ENCODE data around the gene VSTM2L.
"Not testable (repeated sequence)": the region's sequence is repeated elsewhere in the genome, so short reads cannot be mapped to it uniquely, and the experiment has no call there.

VSTM2L gene, protein sequence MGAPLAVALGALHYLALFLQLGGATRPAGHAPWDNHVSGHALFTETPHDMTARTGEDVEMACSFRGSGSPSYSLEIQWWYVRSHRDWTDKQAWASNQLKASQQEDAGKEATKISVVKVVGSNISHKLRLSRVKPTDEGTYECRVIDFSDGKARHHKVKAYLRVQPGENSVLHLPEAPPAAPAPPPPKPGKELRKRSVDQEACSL

GRCh38 chr20:37902504-37903313, at the start of gene VSTM2L:
Gene VSTM2L (plus strand): TSS chr20:37903127. CDS start chr20:37903351, 224 bp downstream.
- no peak for DNase-seq (ENCODE audit: low read depth)

DNA sequence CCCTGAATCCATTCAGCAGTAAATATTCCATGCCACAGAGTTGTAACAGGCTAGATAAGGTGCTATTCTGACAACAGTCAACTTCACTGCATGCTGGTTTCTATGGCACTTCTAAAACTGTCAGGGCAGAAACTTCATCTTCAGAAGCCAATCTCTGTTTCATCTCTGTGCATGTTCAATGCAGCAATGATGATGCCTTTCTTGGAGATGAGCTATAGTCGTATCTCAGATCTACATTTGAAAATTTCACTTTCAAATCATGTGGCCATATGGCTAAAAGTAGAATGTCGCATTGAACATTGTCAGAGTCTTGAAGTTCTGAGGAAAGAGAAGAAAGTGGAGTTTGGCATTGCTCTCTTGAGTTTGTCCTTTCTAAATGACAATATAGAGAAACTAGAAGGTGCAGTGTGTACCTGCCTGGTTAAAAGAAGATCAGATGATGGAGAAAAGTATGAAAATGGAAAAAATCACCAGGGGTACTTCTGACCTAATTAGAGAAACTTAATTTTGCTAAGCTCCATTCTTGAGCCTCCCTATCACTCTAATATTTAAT, 49.0 kb upstream of the VSTM2L start:
- no peak for DNase-seq (ENCODE audit: low read depth)

DNA sequence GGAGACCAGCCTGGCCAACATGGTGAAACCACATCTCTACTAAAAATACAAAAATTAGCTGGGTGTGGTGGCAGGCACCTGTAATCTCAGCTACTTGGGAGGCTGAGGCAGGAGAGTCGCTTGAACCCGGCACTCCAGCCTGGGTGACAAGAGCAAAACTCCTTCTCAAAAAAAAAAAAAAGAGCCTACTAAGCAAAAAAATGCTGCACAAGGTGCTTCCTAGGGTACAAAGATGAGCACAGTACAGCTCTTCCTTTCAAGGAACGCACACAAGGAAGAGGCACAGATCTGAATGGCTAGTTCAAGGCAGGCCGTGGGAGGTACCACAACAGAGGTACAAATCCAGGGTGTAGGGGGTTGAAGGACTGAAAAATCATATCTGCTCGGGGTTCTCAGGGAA, 46.9 kb upstream of the VSTM2L start:
- DNase-seq (ENCODE audit: low read depth) = not testable (repeated sequence)

- DNase-seq (ENCODE audit: low read depth) = no peak
Measured at GRCh38 chr20:37856932-37857660, 45.8 kb upstream of the VSTM2L start.

DNA sequence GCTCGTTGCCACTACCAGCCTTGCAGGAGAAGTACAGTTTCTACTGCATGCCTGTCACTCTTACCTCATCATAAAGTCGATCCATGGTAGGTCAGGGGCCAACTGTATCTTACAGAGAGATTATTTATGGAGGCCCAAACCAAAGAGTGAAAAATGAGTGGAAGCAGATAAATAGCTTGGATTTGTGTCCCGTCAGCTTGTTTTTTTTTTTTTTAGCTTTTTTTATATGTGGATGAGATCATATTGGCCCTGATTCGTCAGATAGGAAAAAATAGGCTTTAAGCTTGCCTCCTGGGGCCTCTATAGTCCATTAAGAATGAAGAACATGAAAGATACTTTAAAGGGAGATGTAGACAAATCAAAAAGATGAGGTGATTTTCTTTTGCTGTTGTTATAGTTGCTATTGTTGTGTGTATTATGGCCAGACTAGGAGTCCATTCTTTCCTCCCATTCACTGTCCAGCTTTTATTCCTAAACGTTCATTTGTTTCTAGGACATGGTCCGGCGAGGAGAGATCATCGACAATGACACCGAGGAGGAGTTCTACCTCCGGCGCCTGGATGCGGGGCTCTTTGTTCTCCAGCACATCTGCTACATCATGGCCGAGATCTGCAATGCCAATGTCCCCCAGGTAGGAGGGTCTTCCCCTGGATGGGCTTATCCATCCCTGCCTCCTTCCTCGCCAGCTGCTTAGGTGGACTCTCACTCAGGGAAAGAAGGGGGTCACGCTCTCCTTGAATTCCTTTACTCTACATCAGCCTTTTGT, 43.3 kb upstream of the VSTM2L start:
- DNase-seq (ENCODE audit: low read depth) = no peak

DNA sequence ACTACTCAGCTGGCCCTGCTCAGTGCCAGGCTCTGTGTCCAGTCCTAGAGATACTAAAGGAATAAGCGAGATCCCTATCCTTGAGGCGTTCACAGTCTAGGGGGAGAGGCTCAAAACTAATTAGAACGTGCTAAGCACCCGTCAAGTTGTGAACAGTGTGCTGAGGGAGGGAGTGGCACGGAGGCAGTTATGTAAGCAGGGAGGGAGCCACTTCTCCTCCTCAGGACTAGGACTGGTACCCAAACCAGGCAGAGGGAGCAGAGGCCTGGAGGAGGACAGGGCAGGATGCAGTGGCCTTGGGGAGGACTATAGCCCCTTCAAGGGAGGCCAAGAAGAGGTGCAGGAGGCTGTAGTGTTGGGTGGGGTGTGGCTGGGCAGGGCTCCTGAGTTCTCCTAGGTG, 39.6 kb upstream of the VSTM2L start:
- DNase-seq (ENCODE audit: low read depth) = no peak

- no peak for DNase-seq (ENCODE audit: low read depth)
Measured at GRCh38 chr20:37864298-37864697, 38.6 kb upstream of the VSTM2L start.

GRCh38 chr20:37866051-37866450, 36.9 kb upstream of the VSTM2L start:
- no peak for DNase-seq (ENCODE audit: low read depth)

DNA sequence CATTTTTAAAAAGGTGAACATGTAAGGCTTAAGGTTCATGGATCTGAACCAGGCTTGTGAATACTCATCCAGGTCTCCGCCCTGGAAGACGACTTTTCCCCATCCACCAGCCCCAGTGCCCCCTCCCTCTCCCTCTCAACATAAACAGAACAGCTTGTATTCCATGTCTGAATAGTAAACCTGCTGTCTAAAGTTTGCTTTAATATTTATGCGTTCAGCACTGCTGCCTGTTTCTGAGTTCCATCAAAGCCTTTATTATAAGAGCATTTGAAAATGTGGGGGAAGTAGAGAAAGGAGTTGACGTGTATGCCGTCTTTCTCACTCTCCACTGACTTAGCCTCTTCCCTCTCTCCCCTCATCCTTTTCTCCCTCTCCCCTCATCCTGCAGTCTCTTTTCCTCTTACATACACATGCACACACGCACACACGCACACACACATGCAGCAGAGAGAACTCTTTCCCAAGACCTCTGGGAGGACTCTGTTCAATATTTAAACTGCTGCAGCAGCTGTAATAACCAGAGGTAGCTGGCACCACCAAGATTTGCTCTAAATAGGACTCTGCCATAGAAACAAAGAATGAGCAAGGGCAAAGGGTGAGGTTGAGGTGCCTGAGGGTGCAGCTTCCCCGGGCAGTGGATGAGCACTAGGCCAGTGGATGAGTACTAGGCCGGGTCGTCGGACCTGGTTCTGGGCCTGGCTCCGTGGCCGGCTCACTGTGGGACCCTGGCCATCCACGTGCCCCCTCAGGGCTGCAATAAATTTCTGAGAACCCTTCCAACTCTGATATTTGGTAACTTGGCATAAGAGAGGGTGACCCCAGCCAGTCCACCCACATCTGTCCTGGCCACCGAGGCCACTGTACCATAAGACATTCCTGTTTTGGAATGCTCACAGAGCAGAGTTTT, 35.4 kb upstream of the VSTM2L start:
- no peak for DNase-seq (ENCODE audit: low read depth)

GRCh38 chr20:37868851-37869333, 34.0 kb upstream of the VSTM2L start:
- no peak for DNase-seq (ENCODE audit: low read depth)

DNA sequence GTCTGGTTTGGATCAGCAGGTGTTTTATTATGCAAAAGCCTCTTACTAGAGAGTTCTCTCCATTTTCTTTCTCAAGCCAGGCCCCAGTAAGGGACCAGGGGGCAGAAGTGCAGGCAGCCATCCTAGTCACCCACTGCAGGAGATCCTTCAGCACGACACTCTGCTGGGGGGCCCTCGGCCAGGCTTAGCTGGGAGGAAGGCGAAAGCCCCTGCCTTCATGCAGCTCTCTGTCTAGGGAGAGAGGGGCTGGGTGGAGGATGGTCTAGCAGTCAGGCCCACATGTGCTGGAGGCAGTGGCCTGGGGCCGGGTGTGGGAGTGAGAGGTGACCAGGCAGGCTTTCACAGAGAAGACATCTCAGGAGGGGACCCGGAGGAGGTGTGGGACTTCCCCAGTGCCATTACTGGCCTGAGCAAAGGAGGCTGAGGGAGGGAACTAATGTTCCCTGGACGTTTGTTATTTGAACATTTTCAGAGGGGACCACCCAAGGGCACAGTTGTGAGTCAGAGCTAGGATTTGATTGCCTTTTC, 33.5 kb upstream of the VSTM2L start:
- DNase-seq (ENCODE audit: low read depth) = no peak

GRCh38 chr20:37870294-37870693, 32.6 kb upstream of the VSTM2L start:
- DNase-seq (ENCODE audit: low read depth) = no peak

- DNase-seq (ENCODE audit: low read depth) = no peak
Measured at GRCh38 chr20:37871751-37872150, 31.2 kb upstream of the VSTM2L start.

DNA sequence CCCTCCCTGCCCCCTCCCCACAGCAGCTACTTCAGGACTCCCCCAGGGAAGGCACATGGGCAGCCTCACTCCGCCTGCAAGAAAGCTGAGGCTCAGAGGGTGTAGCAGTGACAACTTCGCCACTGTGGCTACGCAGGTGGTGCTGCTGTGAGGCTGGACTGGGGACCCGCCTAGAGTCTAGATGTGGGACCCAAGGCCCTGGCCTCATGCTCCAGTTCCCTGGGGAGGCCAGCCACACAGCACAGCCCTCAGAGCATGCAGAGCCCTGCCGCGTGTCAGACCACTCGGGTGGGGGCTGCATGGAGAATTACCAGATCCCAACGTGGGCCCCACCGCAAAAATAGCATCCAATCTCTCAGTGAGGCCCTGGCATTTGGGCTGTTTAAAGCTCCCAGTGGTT, 30.8 kb upstream of the VSTM2L start:
- no peak for DNase-seq (ENCODE audit: low read depth)

DNA sequence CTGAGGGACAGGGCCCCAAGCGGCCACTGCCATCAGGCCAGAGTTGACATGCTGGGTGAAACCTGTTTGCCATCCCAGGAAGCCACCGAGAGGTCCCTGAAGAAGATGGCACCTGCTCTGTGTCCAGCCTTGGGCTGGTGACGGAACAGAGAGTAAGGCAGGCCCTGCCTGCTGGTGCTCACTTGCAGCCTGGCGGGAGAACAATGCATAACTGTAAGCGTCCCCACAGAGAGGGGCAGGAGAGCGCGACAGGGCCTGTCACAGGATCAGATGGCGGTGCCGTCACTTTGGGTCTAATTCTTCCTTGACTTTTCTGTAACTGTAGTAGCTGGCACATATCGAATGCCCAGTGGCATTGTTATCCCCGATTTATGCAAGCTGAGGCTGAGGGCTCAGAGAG, 29.0 kb upstream of the VSTM2L start:
- DNase-seq (ENCODE audit: low read depth) = no peak

- no peak for DNase-seq (ENCODE audit: low read depth)
Measured at GRCh38 chr20:37875460-37876175, 27.3 kb upstream of the VSTM2L start.

DNA sequence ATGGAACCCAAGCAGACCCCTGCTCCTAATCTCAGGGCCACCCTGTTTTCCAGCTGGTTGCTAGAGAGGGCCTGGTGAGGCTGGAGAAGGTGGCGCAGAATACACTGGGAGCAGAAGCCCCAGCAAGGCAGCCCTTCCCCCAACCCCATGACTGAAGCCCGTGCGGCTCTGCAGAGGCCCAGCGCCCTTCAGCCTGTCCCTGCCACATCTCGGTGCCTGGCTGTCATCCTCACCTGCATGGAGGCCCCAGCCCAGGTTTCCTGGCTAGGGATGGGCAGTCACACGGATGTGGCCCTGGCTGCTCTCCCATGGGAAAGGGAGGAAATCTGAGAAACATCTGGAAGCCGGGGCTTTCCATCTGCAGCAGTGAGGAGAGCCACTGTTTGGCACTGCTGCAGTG, 26.1 kb upstream of the VSTM2L start:
- DNase-seq (ENCODE audit: low read depth) = no peak

- DNase-seq (ENCODE audit: low read depth) = no peak
Measured at GRCh38 chr20:37877832-37878772, 24.8 kb upstream of the VSTM2L start.

Data from activated T-cell treated with anti-CD3 and anti-CD28 coated beads for 1 hour (primary cell).